Measurements from ENCODE around the gene ZNF497. TPM values are rescaled to one million over a fixed set of nuclear protein-coding genes. Genes with fewer than 3 reads are reported as not detected.

Gene ZNF497
- total and polyA plus RNA-seq, 2 of the 13 experiments (the other 11 are each of a cell fraction or from before 2014, with no cell fraction given): 1.5 to 1.9 TPM

GRCh38 chr19:58408152-58409009 lies 45.8 kb upstream of the ZNF497 start, which contains the start of gene ZNF584 (continued):
- TF ChIP-seq ZNF296 (CRISPR knock-in tag; conservative IDR thresholded peaks at IDR 0.05): peak; percentile 23; the same call in 1 of the 2 replicates
- peak; percentile 26; the same call in 1 of the 2 replicates for TF ChIP-seq ZFP36L2 (CRISPR knock-in tag; IDR thresholded peaks at IDR 0.05)
- TF ChIP-seq ZNF616 (CRISPR knock-in tag; IDR thresholded peaks at IDR 0.05; ENCODE audit: low read depth): no peak
- TF ChIP-seq MED13 (CRISPR knock-in tag; IDR thresholded peaks at IDR 0.05): no peak; the same call in 1 of the 2 replicates
- TF ChIP-seq NPAS2 (CRISPR knock-in tag; IDR thresholded peaks at IDR 0.05; ENCODE audit: borderline replicate concordance): no peak
- peak; percentile 48 for TF ChIP-seq POGK (CRISPR knock-in tag; conservative IDR thresholded peaks at IDR 0.05)
- no peak for TF ChIP-seq HNF4A (CRISPR knock-in tag; IDR thresholded peaks at IDR 0.05)
- TF ChIP-seq ZFP36 (IDR thresholded peaks at IDR 0.05; ENCODE audit: borderline replicate concordance, low read depth, low read length, partially characterized antibody): no peak
- TF ChIP-seq ZNF83 (CRISPR knock-in tag; IDR thresholded peaks at IDR 0.05; ENCODE audit: borderline replicate concordance): no peak
- TF ChIP-seq GPN1 (CRISPR knock-in tag; IDR thresholded peaks at IDR 0.05; ENCODE audit: borderline replicate concordance): no peak
- no peak; the same call in 1 of the 2 replicates for TF ChIP-seq ZBTB7B (CRISPR knock-in tag; IDR thresholded peaks at IDR 0.05)
- no peak for TF ChIP-seq TFE3 (CRISPR knock-in tag; IDR thresholded peaks at IDR 0.05)
- TF ChIP-seq NCOA2 (CRISPR knock-in tag; IDR thresholded peaks at IDR 0.05): no peak
- TF ChIP-seq ARID3A (IDR thresholded peaks at IDR 0.05; ENCODE audit: low read depth, low read length): no peak
- no peak for TF ChIP-seq HMG20B (CRISPR knock-in tag; conservative IDR thresholded peaks at IDR 0.05)
- TF ChIP-seq FOSL2 (CRISPR knock-in tag; IDR thresholded peaks at IDR 0.05): no peak
- no peak for TF ChIP-seq ZNF597 (CRISPR knock-in tag; IDR thresholded peaks at IDR 0.05)
- peak; percentile 12; the same call in 1 of the 2 replicates for TF ChIP-seq FOXP4 (CRISPR knock-in tag; IDR thresholded peaks at IDR 0.05)
- no peak for TF ChIP-seq MAFF (IDR thresholded peaks at IDR 0.05; ENCODE audit: low read depth, low read length)
